NCI-H748 (cell line): Measurements from ENCODE around the gene ATP5IF1.

Experiments
- DNase-seq: peaks from one replicate; lab custom pipeline; 2025; ENCODE audit not compliant: unreplicated experiment; lab: John Stamatoyannopoulos, UW

The ATP5IF1 gene

GRCh38 chr1:28236656-28237322 is 865 bp downstream of the ATP5IF1 start:
- DNase-seq = no peak

GRCh38 chr1:28239004-28239403 is 3.1 kb downstream of the ATP5IF1 start:
- no peak for DNase-seq

GRCh38 chr1:28240024-28240423 is 4.1 kb downstream of the ATP5IF1 start:
- DNase-seq = no peak

- DNase-seq = no peak
Observed at GRCh38 chr1:28241638-28242241, 5.8 kb downstream of the ATP5IF1 start.

DNA sequence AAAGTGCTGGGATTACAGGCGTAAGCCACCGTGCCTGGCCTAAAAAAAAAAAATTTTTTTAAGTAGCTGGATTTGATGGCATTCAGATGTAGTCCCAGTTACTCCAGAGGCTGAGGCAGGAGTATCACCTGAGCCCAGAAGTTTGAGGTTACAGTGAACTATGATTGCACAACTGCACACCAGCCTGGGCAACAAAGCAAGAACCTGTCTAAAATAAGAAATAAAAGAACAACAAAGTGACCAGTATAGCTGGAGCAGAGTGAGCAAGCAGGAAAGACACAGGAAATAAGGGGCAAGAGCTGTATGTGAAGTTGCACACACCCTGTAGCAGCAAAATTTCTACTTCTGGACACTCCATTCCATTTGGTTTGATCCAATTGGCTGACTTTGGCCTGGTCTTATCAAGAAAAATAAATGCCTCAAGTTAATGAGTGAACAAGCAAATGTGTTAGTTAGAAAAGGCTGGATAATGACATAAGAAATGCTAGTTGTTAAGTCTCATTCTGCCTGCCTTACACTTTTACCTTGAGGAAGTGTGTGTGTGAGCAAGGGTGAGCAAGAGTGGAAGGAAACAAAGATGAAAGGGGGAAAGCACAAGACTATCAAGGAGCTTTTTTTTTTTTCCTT is 7.9 kb downstream of the ATP5IF1 start:
- no peak for DNase-seq

- no peak for DNase-seq
Observed at GRCh38 chr1:28244549-28245251, 8.8 kb downstream of the ATP5IF1 start.

DNA sequence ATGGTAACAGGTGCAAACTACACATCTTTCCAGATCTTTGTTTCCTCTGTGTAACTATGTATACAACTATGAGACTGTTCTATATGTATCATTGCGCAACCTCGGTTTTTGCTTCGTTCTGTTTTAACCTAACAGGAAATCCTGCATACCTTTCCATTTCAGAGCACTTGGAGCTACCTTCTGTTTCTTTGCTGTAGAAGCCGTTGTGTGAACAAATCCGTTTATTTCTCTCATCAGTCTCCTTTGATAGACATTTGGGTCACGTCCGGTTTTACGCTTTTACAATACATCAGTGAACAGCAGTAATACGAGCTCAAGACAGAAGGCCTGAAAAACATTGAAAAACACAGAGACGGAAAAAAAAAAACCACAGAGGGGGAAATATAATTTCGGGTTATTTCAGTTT is 10.5 kb downstream of the ATP5IF1 start:
- DNase-seq = peak; percentile 35

DNA sequence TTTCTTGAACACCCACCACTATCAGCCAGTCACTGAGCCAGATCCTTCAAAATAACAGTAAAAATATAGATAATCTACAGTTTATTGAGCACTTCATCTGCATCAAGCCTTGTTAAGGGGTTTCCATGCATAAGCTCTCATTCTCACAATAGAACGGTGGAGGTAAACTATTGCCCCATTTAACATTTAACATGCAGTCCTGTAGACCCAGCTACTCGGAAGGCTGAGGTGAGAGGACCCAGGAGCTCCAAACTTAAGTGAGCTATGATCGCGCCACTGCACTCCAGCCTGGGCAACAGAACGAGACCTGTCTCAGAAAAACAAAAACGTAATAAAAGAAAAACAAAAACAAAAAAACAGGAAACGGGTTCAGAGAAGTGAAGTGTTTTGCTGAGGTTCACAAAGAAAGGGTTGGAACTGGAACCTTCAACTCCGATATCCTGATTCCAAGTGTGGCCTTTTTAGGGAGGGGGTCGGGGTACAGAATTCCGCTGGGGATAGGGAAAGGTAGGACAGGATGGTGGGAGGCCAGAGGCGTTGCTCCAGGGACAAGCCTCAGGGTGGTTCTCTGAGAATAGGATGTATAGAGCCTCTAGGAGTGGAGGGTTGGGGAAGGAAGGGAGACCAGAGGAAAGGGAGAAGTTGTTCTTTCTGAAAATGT is 11.8 kb downstream of the ATP5IF1 start:
- DNase-seq = no peak

DNA sequence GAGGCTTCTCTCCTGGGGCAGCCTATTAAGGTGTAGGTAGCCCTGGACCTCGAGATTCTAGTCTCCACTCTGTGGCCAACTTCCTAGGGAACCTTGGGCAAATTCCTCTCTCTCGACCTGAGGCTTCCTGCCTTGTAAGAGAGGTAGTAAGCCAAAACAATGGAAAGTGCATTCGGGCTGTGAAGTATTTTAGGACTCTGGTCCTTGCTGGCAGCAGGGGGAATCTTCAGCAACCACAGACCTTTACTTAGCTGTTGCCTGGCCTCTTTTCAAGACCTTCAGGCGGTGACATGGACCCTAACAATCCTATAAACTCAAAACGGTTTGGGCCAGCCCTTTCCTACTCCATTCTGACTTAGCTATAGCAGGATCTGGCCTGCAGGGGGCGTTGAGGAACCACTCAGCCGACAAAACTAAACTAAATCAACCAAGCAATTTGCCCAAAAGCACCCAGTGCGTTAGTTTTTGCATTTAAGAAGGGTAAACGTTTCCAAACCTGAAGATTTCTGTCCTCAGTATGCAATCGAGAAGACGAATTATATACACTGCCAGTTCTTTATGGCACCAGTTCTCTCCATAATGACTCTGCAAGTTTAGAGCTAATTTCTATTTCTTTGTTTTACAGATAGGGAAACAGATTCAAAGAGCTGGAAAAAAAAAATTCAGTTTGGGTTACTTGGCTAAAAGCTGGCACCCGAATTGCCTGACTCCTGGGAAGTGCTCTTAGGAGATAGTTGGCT is 12.5 kb downstream of the ATP5IF1 start:
- DNase-seq = peak; percentile 60

DNA sequence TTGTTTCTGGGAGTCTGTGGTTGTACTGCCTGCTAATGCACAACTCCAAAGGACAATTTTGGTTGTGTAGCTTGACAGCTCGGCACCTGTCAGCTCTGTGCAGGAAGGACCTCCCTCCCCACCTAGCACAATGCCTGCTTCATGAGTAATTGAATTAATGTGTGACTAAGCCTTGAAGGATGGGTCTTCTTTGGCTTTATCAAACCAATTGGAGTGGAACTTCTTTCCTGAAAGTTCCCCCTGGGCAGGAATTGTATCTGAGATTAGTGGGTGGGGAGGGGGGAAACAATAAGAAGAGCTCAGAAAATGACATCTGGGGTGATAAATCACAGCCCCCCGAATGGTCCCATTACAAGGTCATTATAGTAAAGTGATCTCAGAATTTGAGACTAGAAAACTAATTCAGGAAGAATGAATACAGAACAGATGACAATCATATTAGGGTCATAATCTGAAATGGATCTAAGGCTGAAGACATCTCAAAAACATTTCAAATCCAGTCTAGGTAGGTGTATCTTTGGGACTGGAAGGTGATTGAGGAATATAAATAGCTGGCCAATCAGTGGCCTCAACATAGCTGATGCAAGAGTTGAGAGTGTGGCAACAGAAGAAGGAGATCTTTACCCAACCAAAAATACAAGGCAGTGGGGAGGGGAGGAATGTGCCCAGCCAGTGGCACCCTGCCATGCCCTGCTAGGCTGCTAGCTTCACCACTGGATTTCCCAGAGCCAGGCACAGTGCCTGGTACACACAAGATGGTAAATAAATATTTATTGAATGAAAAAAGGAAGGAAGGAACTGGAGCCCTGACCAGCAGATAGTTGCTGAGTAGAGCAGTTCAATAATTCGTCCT is 13.3 kb downstream of the ATP5IF1 start:
- DNase-seq = peak; percentile 33

- DNase-seq = no peak
Observed at GRCh38 chr1:28249866-28250295, 14.0 kb downstream of the ATP5IF1 start.

- no peak for DNase-seq
Observed at GRCh38 chr1:28256197-28256827, 20.4 kb downstream of the ATP5IF1 start.

- DNase-seq = no peak
Observed at GRCh38 chr1:28257736-28258135, 21.8 kb downstream of the ATP5IF1 start.

- DNase-seq = no peak
Observed at GRCh38 chr1:28258628-28259251, 22.8 kb downstream of the ATP5IF1 start.

GRCh38 chr1:28259252-28259933 is 23.5 kb downstream of the ATP5IF1 start, which contains the start of gene SESN2:
SESN2 (plus strand) TSS chr1:28259518; CDS start chr1:28259848, 330 bp downstream.
- DNase-seq = peak; percentile 95

- DNase-seq = peak; percentile 63
Observed at GRCh38 chr1:28259934-28260802, 24.2 kb downstream of the ATP5IF1 start.

DNA sequence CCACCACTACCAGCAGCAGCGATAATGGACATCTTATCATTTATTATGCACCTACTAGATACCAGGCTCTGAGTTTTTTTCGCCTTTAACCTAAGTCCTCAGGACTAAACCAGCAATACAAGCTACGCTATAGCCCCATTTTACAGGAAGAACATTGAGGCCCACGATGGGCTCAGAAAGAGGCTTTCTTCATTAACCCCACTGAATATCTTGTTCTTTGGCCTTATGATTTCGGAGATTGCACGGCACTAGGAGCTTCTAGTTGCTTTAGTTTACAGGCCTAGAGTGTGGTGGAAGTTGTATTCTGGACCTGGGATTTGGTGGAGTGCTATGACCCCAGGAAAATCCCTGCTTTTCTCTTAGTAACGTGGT is 24.9 kb downstream of the ATP5IF1 start:
- DNase-seq = no peak
